Neutrophil (primary cell): ENCODE results near the gene SLC34A1.
"Not testable (repeated sequence)": the region's sequence is repeated elsewhere in the genome, so short reads cannot be mapped to it uniquely, and the experiment has no call there.

Experiments used
- H3K27ac ChIP-seq: fragments of 200-600 bp; sonication (generic); 2 replicates; pipeline ENCODE4 v1.5.1; 2016; ENCODE audit warnings: mild to moderate bottlenecking, moderate library complexity
- H3K27me3 ChIP-seq: fragments of 200-600 bp; sonication (generic); 2 replicates; pipeline ENCODE4 v1.6.0; 2016; ENCODE audit warnings: mild to moderate bottlenecking
- H3K36me3 ChIP-seq: fragments of 200-600 bp; sonication (generic); 2 replicates; pipeline ENCODE4 v1.5.1; 2017
- H3K4me1 ChIP-seq, 2 experiments: fragments of 200-600 bp in 1 of 2; sonication (generic) in 1 of 2; 1 replicate in 1 of 2; 2 replicates in 1 of 2; pipeline versions ENCODE4 v1.5.1 to v1.6.1; 2013 to 2016; ENCODE audit warnings: low read depth in 1 of 2, low read length in 1 of 2, mild to moderate bottlenecking in 1 of 2, moderate library complexity in 1 of 2; ENCODE audit not compliant: control insufficient read depth in 1 of 2, insufficient read depth in 1 of 2
- H3K4me3 ChIP-seq, 2 experiments: fragments of 200-600 bp in 1 of 2; sonication (generic) in 1 of 2; 1 replicate in 1 of 2; 2 replicates in 1 of 2; pipeline ENCODE4 v1.5.1; 2013 to 2016; ENCODE audit warnings: low read depth in 1 of 2, low read length in 1 of 2, mild to moderate bottlenecking in 1 of 2, moderate library complexity in 1 of 2
- H3K9me3 ChIP-seq: fragments of 200-600 bp; sonication (generic); 2 replicates; pipeline ENCODE4 v1.5.1; 2016
- TF ChIP-seq, protein P1 (sequence below): fragments of 200-600 bp; sonication (generic); IDR thresholded peaks from 2 replicates; pipeline ENCODE4 v1.5.1; 2016; ENCODE audit warnings: antibody characterized with exemption

The SLC34A1 gene

DNA sequence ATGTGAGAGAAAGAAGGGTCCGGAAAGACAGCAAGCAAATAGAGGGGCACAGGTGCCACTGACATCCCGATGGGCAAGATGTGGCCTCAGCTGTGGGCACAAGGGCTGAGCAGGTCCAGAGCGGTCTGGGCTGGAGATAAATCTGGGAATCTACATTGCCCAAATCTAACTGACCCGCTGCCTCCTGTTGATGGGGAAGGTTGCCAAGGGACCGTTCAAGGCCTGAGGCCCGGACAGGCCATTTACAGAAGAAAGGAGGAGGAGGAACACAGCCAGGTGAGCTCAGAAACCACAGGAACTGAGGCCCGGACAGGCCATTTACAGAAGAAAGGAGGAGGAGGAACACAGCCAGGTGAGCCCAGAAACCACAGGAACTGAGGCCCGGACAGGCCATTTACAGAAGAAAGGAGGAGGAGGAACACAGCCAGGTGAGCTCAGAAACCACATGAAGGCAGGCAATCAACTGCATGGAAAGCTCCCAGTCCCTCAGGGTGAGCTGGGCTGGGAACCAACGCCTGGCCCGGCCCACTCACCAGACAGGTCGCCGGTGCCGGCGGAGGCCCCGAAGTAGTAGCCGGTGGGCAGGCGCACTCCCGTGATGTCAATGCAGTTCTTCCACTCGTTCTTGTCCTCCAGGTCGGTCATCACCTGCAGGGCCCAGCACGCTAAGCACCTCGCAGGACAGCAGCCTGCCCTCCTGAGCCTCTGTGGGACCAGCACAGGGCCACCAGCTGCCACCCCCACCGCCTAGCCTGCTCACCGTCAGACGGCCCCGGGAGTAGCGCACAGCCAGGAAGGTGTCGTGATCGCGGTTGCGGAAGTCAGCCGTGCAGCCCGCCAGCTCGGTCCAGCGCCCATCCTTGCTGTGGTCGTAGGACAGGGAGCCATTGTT, 47.4 kb upstream of the SLC34A1 start:
- Histone ChIP-seq H3K27ac (peak overlapping the region; percentile 93), H3K36me3 (peaks cover 60% of the 10 kb centered on the region), H3K9me3 (no peaks in the 10 kb centered on the region), H3K27me3 (no peaks in the 10 kb centered on the region), H3K4me1 (peaks cover 46 to 55% of the 10 kb centered on the region in 2 experiments), H3K4me3 (no peak overlapping the region)
- TF ChIP-seq, protein P1, sequence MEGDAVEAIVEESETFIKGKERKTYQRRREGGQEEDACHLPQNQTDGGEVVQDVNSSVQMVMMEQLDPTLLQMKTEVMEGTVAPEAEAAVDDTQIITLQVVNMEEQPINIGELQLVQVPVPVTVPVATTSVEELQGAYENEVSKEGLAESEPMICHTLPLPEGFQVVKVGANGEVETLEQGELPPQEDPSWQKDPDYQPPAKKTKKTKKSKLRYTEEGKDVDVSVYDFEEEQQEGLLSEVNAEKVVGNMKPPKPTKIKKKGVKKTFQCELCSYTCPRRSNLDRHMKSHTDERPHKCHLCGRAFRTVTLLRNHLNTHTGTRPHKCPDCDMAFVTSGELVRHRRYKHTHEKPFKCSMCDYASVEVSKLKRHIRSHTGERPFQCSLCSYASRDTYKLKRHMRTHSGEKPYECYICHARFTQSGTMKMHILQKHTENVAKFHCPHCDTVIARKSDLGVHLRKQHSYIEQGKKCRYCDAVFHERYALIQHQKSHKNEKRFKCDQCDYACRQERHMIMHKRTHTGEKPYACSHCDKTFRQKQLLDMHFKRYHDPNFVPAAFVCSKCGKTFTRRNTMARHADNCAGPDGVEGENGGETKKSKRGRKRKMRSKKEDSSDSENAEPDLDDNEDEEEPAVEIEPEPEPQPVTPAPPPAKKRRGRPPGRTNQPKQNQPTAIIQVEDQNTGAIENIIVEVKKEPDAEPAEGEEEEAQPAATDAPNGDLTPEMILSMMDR: no peak

DNA sequence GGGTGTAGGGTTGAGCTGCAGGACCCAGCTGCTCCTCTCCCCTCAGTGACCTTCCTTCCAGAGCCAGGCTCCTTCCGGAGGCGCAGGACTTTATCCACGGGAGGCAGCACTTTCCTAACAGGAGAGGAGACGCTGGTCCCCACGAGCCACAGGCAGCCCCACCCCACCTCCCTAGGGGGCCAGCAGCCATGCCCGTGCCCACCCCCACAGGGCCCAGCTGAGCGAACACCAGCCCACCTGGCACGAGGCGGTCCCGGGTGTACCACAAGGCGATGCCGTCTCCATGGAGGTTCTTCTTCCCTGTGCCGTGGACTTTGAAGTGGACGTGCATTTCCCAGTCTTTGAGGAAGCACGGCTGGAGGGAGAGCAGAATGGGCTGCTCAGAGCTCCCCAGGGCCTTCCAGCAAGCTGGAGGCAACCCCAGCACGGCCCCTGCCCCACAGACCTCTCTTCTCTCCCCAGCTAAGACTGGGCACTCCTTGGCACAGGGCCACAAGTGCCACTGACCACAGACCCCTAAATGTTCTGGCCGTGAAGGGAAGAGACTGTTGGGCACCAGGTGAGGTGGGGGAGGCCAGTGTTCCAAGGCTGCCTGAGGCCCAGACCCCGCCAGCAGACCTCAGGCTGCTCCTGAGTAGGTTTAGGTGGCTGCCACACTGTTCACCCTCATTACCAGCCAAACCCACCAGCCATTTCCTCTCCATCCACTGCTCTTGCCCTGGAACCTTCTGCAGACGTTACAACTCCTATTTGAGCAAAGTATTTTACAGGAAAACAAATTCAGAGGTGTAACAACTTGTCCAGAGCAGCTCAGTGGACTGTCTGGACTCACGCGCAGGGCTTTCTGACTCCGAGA, 45.8 kb upstream of the SLC34A1 start:
- Histone ChIP-seq H3K36me3 (peaks cover 47% of the 10 kb centered on the region), H3K4me1 (peaks cover 45 to 49% of the 10 kb centered on the region in 2 experiments), H3K9me3 (no peaks in the 10 kb centered on the region), H3K27ac (peak overlapping the region; percentile 93), H3K4me3 (peak overlapping the region; percentile 44 to 48), H3K27me3 (no peaks in the 10 kb centered on the region)
- TF ChIP-seq, protein P1: no peak

DNA sequence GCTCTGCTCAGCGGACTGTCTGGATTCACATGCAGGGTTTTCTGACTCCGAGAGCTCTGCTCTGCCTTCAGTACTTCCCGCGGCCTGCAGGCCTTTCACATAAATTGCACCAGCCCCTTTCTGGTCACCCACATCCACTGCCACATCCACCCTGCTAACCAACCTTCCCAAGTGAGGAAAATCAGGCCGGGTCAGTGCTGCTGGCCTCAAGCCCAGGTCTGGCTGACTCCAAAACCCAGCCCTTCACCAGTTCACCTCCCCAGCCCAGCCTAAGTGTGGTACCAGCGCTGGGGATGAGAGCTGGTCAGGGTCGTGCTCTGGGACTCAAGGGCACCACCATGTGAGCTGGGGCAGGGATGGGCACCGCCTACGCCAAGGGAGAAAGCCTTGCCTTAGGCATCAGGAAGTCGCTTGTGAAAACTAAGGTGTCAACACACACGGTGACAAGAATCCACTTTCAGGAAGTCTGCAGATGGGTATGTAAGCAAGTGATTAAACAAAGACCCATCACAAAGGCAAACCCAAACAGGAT, 45.1 kb upstream of the SLC34A1 start:
- no peaks in the 10 kb centered on the region for H3K27me3 ChIP-seq
- H3K36me3 ChIP-seq: peaks cover 43% of the 10 kb centered on the region
- TF ChIP-seq, protein P1: peak; percentile 24
- H3K9me3 ChIP-seq: no peaks in the 10 kb centered on the region
- peak overlapping the region; percentile 93 for H3K27ac ChIP-seq
- peak overlapping the region; percentile 44 to 48 for H3K4me3 ChIP-seq
- peaks cover 45 to 49% of the 10 kb centered on the region in 2 experiments for H3K4me1 ChIP-seq

DNA sequence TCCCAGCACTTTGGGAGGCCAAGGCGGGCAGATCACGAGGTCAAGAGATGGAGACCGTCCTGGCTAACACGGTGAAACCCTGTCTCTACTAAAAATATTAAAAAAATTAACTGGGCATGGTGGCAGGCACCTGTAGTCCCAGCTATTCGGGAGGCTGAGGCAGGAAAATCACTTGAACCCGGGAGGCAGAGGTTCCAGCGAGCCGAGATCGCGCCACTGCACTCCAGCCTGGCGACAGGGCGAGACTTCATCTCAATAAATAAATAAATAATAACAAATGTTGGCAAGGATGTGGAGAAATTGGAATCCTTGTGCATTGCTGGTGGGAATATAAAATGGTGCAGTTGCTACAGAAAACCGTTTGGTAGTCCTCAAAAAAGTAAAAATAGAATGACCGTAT, 41.2 kb upstream of the SLC34A1 start:
- not testable (repeated sequence) for H3K4me3 ChIP-seq, H3K27me3 ChIP-seq, H3K27ac ChIP-seq, H3K9me3 ChIP-seq
- Histone ChIP-seq H3K4me1 (peaks cover 26 to 28% of the 10 kb centered on the region in 2 experiments), H3K36me3 (peaks cover 14% of the 10 kb centered on the region)

DNA sequence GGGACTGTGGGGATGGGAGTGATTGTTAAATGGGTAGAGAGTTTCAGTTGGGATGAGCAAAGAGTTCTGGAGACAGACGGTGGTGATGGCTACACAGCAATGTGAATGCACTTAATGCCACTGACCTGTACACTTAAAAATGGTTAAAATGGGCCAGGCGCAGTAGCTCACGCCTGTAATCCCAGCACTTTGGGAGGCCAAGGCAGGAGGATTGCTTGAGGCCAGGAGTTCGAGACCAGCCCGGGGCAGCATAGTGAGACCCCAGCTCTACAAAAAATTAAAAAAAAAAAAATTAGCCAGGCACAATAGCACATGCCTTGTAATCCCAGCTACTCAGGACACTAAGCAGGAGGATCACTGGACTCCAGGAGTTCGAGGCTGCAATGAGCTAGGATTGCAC, 40.5 kb upstream of the SLC34A1 start:
- Histone ChIP-seq H3K4me1 (peaks cover 18 to 24% of the 10 kb centered on the region in 2 experiments), H3K27me3 (no peaks in the 10 kb centered on the region), H3K4me3 (no peak overlapping the region), H3K36me3 (peaks cover 14% of the 10 kb centered on the region), H3K9me3 (no peaks in the 10 kb centered on the region), H3K27ac (no peak overlapping the region)
- TF ChIP-seq, protein P1: no peak
